GM12865 (cell line): ENCODE data around the gene ERGIC1.

Experiments
- DNase-seq: peaks from one replicate; pipeline ENCODE4 v3.0.0; 2010; ENCODE audit warnings: low read depth
- H3K4me3 ChIP-seq: 2 replicates; pipeline ENCODE4 v1.5.1; 2011; ENCODE audit warnings: mild to moderate bottlenecking, low read depth, low read length, control low read depth
- CTCF ChIP-seq: IDR thresholded peaks from 2 replicates; pipeline ENCODE4 v1.5.1; 2011; ENCODE audit warnings: low read length, control low read depth, low read depth, inconsistent platforms; ENCODE audit not compliant: insufficient read depth; ENCODE audit errors: missing control alignments

Gene ERGIC1

GRCh38 chr5:172940268-172941066 lies 106.4 kb downstream of the ERGIC1 start:
- TF ChIP-seq CTCF, result no peak
- DNase-seq, result no peak
- no peak overlapping the region for H3K4me3 ChIP-seq

- DNase-seq, result no peak
- no peak for TF ChIP-seq CTCF
Measured at GRCh38 chr5:172941067-172941516, 107.0 kb downstream of the ERGIC1 start.

GRCh38 chr5:172942556-172942955 lies 108.5 kb downstream of the ERGIC1 start:
- DNase-seq, result no peak
- no peak for TF ChIP-seq CTCF
- H3K4me3 ChIP-seq, result no peak overlapping the region

More at GRCh38 chr5:172941067-172941516, 107.0 kb downstream of the ERGIC1 start:
- no peak overlapping the region for H3K4me3 ChIP-seq

GRCh38 chr5:172943283-172943841 lies 109.3 kb downstream of the ERGIC1 start:
- TF ChIP-seq CTCF, result no peak
- no peak overlapping the region for H3K4me3 ChIP-seq
- no peak for DNase-seq

GRCh38 chr5:172943906-172944305 lies 109.9 kb downstream of the ERGIC1 start:
- no peak overlapping the region for H3K4me3 ChIP-seq
- TF ChIP-seq CTCF, result no peak
- no peak for DNase-seq

GRCh38 chr5:172944741-172945140 lies 110.7 kb downstream of the ERGIC1 start:
- no peak overlapping the region for H3K4me3 ChIP-seq
- DNase-seq, result no peak
- TF ChIP-seq CTCF, result no peak
